GM18873 (cell line): ENCODE measurements around the gene CD79A.
A peak's percentile ranks its signal among the peaks of the same experiment; 100 is the strongest.

Source experiments
- ATAC-seq: cut with Tn5 transposase; IDR thresholded peaks from one replicate; pipeline ENCODE4 v1.9.1; 2021; ENCODE audit warnings: mild to moderate bottlenecking, moderate library complexity, moderate number of reproducible peaks; ENCODE audit not compliant: unreplicated experiment, low FRiP score

The CD79A gene

DNA sequence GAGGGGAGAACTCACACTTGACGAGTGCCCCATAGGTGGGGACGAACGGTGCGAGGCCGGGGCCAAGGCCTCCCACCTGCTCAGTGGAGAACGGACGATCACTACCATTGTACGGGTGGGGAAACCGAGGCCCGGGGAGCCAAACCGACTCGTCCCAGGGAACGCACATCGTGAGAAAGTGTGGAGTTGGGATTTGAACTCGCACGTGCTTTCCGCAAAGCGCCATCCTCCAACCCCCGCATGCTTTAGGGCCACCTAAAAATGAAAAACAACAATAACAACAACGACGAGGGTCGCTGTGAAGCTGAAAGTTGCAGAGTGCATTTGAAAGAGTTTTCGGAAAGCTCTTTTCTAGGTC lies 6.4 kb downstream of the CD79A start:
- no peak for ATAC-seq

DNA sequence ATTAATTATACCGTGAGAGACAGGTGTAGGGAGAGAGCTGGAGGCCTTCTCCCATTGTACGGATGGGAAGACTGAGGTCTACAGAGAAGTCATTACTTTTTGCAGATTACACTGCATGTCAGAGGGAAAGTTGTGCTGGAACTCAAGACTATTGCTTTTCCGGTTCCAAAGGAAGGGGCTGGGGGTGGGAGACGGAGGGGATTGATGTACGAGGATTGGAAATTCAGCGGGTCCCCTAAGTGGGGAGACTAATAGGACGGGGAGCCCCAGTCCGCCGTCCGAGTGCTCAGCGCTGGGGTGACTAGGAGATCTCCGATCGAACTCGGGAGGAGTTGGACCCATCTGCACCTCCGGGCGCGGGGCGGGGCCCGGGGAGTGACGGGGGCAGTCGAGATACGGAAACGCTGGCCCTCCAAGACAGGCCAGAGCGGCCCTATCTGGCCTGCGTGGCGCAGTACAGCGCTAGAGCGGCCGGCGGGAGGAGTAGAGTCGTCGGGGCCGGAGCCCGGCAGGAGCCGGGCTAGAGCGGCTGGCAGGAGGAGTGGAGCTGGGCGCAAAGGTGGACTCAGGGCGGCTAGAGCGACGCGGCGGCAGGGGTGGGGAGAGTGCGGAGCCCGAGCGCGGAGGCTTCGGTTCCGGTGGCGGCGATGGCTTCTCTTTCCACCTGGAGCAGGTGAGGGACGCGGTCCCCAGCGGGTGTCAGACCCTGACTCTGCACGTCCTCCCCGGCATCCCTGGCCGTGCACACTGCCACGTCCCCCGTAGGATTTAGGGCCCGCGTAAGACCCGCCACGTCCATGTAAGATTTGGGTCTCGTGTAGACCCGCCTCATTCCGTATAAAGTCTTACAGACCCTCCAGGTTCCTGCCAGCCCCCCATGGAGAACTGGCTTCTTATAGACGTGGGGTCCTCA lies 7.0 kb downstream of the CD79A start:
- peak; percentile 62 for ATAC-seq

DNA sequence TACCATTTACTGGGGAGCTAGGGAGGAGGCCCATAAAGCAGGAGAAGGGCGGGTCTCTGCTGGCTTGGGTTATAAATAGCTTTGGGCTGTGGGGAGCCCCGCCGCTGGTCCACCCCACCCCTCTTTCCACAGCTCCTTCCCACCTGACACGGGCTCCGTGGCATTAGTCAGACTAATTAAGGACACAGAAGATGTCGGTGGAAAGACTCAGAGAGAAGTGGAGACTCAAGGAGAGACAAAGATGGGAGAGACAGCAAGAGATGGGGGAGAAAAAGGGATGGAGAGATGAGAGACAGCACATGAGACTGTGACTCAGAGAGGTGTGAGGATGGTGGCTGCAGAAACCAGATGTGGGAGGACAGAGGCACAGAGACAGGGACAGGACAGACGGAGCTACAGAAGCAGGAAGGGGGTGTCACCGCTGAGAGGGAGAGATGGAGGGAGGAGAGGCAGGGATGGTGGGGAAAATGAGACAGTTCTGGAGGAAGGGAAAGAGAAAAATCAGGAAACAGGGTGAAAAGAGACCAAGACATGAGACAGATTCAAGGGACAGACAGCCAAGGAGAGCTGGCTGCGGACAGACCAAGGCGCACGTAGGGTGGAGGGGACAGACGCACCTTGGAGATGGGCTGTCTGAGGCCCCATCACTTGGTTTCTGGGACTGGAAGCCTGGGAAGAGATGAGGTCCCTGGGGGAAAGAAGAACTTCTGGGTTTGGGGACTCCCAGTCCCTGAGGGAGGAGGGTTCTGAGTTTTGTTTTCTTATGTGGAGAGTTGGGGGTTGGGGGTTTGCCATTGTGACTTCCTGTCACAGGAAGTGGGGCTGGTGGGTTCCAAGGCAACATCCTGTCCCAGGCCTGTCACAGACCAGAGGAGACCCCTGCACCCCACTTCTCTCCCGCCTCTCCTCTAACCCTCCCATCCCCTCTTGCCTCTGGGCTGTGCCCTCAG lies 10.0 kb downstream of the CD79A start:
- no peak for ATAC-seq

DNA sequence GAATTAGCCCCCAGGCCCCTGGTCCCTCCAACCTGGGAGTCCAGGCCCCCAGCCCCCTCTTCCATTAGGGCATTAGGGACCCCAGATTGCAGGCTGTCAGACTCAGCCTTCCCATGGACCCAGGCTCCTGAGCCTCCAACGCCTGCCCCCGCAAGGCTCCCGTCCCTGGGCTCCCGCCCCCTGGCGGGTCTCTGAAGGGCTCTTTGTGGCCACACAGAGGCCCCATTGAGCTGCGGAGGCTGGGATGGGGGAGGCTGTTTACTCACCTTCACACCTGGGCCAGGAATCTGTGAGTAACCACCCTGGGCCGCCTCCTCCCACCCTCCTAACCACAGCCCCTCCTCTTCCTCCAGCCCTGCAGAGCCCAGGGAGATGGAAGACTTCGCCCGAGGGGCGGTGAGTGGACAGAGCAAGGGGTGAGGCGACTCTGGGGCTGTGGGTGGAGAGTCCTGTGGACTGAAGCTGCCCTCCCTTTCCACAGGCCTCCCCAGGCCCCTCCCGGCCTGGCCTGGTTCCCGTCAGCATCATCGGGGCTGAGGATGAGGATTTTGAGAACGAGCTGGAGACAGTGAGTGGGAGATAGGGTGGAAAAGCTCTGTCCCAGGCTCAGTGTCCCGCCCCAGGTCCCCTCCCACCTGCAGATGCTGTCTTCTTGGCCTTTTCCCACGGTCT lies 10.8 kb downstream of the CD79A start:
- no peak for ATAC-seq

DNA sequence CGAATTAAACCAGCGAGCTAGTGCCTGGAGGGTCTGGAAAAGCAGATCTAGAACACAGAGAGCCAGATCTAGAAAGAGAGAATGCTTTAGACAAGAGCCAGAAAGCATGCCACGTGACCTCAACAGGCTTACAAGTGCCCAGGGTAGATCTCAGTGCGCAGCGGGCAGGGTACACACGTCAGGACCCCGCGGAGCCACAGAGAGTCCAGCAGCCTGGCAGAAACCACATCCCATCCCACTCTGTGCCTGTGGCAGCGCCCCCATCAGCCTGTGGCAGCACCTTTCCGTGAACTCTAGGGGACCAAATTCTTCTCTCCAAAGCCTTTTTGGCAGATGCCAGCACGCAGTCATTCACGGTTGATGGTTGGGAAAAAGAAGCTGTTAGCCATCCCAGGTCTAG lies 11.8 kb downstream of the CD79A start:
- no peak for ATAC-seq

DNA sequence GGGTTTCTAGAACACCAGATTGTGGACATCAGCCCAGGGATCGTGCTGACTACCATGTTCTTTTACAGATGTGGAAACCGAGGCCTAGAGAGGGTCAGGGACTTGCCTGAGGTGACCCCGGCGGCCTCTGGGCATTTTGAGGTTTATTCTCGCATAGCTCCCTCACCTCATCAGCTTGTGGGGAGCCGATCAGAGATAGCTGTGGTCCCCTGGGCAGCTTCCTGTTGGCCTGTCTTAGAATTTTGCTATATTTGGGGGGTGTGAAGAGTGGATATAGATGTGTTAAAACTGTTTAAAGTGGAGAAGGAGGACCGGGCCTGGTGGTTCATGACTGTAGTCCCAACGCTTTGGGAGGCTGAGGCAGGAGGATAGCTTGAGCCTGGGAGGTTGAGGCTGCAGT lies 12.8 kb downstream of the CD79A start:
- no peak for ATAC-seq

DNA sequence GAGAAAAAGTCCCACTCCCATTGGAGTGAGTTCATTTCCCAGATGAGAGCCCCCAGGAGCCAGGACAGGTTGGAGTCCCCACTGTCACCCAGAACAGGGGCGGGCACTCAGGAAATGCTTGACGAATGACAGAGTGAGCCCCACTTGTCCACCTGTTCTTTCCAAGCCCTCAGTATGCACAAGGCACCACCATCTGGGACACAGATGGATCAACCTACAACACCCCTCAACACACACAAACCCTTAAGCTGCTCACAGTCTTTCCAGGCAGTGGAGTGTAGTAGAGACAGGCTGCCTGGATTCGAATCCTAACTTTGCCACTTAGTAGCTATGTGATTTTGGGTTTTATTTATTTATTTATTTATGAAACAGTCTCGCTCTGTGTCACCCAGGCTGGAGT lies 13.9 kb downstream of the CD79A start:
- no peak for ATAC-seq

DNA sequence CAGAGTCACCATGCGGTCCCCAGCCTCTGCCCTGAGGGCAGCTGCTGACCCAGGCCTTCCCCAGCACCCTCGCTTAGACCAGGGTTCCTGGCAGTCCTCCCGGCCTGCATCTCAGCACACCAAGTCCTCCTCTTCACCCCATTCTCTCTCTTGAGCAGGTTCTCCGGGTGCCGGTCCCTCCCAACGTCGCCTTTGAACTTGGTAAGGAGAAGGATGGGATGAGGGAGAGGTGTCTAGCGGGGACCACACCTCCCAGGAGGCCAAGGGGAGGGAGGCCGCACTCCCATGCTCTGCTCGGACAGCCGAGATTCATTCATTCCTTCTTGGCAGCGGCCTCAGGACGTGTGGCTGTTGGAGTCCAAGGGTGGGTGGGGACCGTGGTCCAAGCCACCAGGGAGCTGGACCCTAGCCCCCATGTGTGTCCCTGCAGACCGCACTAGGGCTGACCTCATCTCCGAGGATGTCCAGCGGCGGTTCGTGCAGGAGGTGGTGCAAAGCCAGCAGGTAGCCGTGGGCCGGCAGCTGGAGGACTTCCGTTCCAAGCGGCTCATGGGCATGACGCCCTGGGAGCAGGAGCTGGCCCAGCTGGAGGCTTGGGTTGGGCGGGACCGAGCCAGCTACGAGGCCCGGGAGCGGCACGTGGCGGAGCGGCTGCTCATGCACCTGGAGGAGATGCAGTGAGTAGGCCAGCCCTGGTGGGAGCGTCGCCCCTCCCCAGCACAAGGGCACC lies 15.3 kb downstream of the CD79A start:
- ATAC-seq = no peak

DNA sequence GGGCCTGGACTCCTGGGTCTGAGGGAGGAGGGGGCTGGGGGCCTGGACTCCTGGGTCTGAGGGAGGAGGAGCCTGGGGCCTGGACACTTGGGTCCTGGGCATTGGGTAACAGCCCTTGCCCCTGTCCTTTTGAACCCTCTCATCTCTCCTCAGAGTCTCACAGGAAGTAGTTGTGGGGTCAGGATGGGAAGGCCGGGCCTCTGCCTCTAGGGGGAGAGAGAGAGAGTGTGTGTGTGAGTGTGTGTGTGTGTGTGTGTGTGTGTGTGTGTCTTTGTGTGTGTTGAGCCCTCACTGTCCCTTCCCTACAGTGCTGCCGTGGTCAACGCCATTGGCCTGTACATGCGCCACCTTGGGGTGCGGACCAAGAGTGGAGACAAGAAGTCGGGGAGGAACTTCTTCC lies 16.8 kb downstream of the CD79A start:
- ATAC-seq = no peak

DNA sequence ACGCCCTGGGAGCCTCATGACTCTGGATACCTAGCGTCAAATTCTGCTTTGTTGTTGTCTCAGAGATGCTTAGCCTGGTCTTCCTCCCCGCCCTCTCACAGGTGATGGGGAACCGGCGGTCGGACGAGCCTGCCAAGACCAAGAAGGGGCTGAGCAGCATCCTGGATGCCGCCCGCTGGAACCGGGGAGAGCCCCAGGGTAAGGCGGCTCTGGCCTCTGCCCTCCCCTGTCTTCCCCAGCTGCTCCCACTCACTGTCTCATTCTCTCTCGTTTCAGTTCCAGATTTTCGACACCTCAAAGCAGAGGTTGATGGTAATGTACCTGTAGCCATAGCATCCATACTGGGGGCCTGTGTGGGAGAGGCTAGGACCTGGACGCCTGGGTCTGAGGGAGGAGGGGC lies 17.3 kb downstream of the CD79A start:
- no peak for ATAC-seq

DNA sequence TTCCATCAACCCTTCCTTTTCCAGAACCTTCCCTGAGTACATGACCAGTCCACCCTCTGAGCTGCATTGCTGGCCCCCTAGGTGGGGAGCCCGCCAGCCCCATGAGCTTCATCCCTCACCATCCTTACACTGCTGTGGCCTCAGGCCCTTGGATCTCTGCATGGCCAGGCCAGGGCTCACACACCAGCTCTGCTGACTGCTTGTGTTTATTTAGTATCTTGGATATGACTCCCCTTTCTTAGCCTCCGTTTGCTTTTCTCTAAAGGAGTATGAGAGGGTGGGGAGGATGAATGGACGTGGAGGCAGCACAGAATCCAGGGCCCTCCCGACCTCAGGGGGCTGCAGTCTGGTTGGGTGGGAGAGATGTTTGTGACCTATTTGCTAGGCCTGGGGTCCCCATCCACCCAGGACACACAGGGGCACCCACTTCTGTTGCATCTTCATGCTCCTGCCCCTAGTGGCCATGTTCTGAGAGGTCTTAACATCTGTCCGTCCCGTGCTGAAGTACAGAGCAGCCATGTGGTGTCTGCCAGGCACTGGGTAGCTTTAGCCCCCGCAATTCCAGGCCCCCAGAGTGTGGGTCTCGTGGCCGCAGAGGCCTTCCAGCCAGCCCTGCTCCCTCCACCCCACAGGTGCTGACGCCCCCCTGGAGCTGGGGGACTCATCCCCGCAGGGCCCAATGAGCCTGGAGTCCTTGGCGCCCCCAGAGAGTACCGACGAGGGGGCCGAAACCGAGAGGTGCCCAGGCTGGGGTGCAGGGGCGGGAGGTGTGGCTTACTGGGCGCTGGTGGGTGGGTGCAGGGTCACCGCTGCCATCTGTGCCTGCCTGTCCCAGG lies 18.9 kb downstream of the CD79A start:
- ATAC-seq = no peak

DNA sequence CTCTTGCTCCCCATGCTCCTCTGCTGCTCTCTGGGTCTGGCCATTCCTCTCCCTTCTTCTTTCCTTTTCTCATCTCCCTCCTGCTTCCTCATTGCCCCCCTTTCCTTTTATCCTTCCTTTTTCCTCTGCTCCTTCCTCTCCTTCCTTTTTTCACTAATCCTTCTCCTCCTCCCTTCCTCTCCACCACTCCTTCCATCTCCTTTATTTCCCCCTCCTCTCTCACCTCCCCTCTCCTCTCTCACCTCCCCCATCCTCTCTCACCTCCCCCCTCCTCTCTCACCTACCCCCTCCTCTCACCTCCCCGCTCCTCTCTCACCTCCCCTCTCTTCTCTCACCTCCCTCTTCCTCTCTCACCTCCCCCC lies 19.5 kb downstream of the CD79A start:
- ATAC-seq = no peak

DNA sequence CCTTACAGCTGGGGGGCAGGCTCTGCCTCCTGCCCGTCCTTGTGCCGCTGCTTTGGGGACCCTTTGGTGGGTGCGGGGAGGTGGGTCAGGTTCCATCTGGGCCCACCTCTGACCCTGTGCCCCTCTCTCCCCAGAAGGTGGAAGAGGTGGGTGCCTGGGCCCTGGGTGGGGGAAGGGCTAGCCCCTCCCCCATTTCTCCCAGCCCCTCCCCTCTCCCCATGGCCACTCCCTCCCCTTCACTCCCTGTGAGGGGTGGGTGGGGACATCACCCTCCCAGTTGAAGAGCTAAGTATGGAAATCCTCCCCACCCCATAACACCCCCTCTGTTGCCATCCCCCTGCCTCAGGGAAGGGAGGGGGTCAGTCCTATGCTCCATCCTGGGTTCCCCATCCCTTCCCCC lies 20.1 kb downstream of the CD79A start:
- ATAC-seq = no peak

DNA sequence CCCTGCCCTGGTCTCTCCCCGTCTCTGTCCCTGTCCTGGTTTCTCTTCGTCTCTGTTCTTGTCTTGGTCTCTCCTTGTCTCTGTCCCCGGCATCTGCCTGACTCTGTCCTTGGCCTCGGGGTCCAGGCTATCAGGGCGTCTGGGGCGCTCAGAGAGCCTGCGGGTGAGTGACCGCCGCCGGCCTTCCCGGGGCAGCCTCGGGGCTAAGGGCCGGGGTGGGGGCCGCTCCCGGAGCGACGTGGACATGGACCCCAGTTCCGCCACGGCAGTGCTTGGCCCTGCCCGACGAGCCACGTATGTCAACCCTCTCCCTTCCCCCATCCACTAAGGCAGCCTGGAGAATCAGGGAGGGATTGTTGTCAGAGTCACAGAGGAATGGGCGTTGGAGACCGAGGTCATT lies 20.7 kb downstream of the CD79A start:
- ATAC-seq = no peak

DNA sequence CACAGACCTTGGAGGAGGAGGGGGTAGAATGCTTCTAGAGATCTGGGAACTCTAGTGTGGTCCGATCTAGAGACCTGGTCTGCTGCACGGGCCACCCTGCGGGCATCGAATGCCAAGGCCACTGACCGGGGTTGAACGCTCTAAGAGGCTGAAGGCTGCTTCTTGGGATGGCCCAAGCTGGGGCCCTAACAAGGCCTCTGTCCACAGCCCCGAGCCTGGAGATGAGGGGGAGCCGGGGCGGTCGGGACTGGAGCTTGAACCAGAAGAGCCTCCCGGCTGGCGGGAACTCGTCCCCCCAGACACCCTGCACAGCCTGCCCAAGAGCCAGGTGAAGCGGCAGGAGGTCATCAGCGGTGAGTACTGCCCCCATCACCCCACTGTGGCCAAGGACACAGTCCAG lies 21.2 kb downstream of the CD79A start:
- no peak for ATAC-seq

DNA sequence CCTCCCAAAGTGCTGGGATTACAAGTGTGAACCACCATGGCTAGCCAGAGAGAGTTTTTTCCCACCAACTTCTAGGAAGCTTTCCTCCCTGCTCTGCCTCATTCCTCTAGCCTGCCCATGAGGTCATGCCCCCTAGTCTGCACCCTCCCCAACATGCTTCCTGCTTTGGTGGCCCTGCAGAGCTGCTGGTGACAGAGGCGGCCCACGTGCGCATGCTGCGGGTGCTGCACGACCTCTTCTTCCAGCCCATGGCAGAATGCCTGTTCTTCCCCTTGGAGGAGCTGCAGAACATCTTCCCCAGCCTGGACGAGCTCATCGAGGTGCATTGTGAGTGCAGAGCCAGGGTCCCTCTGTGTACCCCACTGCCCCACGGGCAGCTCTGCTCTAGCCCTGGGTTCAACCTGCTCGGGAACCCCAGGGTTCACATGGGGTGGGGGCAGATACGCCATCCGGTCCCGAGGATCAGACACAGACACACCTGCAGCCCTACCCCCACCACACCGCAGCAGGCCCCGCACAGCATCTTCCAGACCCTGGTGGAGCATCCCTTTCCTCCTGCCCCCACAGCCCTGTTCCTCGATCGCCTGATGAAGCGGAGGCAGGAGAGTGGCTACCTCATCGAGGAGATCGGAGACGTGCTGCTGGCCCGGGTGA lies 24.8 kb downstream of the CD79A start:
- no peak for ATAC-seq

DNA sequence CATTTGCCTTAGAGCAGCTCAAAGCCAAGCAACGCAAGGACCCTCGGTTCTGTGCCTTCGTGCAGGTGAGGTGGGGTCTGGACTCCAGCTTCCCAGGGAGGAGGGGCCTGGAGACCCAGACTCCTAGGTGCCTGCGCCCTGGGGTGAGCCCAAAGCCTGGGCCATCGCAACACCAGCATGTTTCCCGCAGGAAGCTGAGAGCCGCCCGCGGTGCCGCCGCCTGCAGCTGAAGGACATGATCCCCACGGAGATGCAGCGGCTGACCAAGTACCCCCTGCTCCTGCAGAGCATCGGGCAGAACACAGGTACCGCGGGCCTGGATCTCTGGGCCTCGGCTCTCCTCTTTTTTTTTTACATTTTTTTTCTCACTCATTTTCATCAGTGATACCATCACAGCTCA lies 25.5 kb downstream of the CD79A start:
- ATAC-seq = no peak

DNA sequence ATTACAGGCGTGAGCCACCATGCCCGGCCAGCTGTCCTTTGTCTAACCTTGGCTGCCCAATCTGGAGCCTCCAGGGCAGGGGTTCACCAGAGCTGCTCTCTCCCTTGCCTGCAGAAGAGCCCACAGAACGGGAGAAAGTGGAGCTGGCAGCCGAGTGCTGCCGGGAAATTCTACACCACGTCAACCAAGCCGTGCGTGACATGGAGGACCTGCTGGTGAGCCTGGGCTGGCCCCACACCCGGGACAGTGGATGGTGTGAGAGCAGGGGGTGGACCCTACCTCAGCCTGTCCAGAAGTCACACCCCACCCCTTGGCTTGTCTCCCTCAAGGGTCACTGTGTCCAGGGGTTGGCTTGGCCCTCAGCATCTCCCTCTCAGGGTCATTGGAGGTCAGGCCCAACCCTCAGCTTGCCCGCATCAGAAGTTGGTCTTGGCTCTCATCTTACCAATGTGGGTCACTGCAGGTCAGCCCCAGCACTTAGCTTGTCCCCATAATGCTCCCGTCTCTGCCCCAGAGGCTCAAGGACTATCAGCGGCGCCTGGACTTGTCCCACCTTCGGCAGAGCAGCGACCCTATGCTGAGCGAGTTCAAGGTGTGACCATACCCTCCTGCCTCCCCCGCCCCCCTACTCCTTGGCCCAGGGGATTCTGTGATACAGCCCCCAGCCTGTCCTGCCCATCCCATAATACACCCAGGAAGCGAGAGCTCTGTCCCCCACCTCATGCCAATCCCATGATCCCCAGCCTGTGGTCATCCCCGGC lies 26.3 kb downstream of the CD79A start:
- no peak for ATAC-seq
